ENCODE data around the gene GALP.

GRCh38 chr19:56177564-56178243 lies 1.9 kb downstream of the GALP start:
- TF ChIP-seq CTCF (IDR thresholded peaks at IDR 0.05) (no peak), POLR2A (IDR thresholded peaks at IDR 0.05) (no peak)

Measured in uterus (tissue), 2 donors.